Retinal pigment epithelial cell (primary cell): ENCODE results near the gene MEGF6.

Source experiments
- DNase-seq: peaks from one replicate; pipeline ENCODE4 v3.0.0-alpha.2; 2010; ENCODE audit warnings: low read depth
- H3K4me3 ChIP-seq: 2 replicates; pipeline ENCODE4 v1.5.1; 2011; ENCODE audit warnings: mild to moderate bottlenecking, low read length, control low read depth, moderate library complexity
- TF ChIP-seq, protein P1 (sequence below): conservative IDR thresholded peaks from 2 replicates; pipeline ENCODE4 v1.5.1; 2011; ENCODE audit warnings: low read depth, low read length, control low read depth, inconsistent platforms

MEGF6 gene

DNA sequence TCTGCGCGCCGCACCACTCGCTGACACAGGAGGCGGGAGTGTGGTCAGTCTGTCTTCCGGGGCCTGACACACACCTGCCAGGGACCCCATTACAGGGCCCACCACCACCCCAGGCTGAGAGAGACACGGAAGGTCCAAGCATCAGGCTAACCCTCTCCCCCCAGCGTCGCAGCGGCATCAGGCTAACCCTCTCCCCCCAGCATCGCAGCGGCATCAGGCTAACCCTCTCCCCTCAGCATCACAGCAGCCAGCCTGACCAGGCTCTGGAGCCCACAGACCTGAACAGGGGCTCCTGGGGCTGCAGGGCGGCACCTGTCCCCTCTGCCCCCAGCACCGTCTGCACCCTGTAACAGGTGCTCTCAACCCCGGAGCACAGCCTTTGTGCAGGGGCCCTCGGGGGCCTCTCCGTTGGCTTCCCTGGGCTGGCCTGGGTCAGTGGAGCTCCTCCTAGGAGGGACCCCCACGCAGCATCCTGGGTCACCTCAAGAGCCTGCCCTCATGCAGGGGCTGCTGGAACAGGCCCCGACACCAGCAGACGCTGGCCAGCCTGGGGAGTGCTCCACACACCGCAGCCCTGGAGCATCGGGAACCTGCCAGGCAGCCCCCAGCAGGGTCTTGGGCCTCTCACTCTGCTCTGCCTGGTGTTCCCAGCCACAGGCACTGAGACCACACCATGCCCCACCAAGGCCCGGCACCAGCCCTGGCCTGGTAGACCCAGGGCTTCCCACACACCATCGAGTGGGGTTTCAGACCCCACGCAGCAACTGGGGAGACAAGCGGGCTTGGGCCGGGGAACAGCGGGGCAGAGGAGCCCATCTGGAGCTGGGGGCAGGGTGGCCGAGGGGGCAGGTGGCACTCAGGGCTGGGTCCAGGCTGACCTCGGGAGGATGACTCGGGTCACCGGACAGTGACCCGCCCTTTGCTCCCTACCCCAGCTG is 67.0 kb downstream of the MEGF6 start:
- TF ChIP-seq, protein P1, sequence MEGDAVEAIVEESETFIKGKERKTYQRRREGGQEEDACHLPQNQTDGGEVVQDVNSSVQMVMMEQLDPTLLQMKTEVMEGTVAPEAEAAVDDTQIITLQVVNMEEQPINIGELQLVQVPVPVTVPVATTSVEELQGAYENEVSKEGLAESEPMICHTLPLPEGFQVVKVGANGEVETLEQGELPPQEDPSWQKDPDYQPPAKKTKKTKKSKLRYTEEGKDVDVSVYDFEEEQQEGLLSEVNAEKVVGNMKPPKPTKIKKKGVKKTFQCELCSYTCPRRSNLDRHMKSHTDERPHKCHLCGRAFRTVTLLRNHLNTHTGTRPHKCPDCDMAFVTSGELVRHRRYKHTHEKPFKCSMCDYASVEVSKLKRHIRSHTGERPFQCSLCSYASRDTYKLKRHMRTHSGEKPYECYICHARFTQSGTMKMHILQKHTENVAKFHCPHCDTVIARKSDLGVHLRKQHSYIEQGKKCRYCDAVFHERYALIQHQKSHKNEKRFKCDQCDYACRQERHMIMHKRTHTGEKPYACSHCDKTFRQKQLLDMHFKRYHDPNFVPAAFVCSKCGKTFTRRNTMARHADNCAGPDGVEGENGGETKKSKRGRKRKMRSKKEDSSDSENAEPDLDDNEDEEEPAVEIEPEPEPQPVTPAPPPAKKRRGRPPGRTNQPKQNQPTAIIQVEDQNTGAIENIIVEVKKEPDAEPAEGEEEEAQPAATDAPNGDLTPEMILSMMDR = no peak
- DNase-seq = no peak
- H3K4me3 ChIP-seq = no peak overlapping the region

DNA sequence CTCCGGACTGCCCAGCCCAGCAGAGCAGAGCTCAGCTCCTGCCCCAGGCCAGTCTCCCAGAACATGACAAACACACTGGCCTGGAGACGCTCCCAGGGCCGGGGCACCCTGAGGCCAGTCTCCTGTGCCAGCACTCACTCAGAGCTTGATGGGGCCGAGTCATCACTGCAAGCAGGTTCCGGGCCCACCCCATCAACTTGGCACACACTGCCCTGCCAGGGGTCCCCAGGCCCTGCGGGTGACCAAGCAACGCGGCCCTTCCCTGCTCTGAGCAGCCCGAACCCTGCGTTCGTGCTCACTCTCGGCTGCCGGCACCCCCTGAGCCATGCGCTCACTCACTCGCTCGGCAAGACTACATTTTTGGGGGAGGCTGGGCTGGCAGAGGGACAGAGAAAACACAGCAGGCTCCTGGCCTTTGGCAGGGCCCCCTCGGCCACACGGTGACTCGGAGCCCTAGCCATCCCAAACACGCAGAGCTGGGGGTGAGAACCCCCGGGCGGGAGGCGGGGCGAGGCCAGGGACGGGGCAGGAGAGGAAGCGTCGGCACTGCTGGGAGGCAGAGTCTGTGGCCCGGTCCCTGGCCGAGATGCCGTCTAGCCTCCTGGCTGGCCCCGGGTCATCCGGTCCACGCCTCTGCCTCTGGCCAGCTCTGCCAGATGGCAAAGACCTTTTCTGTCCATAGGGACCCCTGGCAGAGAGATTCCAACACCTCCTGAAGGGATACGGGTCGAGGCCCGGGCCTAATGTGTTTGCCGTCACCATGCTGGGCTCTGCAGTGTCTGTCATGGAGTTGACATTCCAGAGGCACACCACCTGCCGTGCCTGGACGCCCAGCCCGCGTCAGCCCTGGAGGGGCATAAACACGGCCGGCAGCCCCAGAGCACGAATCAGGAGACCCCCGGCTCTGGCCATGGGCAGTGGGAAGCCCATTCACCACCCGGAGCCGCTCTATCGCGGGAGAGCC is 68.0 kb downstream of the MEGF6 start:
- H3K4me3 ChIP-seq = no peak overlapping the region
- TF ChIP-seq, protein P1 = no peak
- no peak for DNase-seq

GRCh38 chr1:3542676-3543075 is 68.6 kb downstream of the MEGF6 start:
- DNase-seq = no peak
- no peak overlapping the region for H3K4me3 ChIP-seq
- TF ChIP-seq, protein P1 = no peak

- DNase-seq = no peak
- H3K4me3 ChIP-seq = no peak overlapping the region
- TF ChIP-seq, protein P1 = peak; percentile 1
These were observed 69.4 kb downstream of the MEGF6 start for GRCh38 chr1:3541936-3542335.

DNA sequence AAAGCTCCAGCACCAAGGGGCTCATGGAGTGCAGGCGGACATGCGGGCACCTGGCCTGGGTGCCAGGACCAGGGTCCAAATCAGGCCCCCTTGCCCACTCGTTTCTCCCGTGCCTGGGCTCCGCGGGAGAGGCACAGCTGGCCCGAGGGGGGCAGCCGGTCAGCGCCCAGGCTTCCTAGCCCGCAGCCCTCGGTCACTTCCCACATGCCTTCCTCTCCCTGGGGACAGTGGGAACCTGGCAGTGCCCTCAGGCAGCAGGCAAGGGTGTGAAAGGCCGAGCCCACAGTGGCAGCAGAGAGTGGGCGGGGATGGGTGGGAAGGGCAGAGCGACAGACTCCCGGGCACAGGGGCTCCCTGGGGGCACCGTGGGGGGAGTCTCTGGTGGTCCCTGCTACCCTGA is 69.8 kb downstream of the MEGF6 start:
- no peak for DNase-seq
- TF ChIP-seq, protein P1 = no peak
- no peak overlapping the region for H3K4me3 ChIP-seq

DNA sequence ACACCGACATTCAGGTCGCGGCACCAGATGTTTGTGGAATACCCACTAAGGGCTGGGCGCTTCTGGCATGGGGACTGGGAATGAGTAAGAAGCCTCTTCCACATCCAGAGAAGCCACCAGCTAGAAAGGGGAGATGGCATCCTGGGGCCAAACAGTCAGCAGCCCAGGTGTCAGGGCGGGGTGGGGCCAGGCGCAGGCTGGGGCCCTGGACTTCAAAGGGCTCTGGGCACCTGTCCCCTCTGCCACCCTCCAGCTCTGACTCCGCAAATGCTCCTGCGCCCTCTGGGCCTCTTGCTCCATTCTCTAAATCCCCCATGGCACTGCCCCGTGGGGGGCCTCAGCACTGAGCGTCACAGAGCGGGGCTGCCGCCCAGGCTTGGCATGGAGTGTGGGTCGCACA is 70.4 kb downstream of the MEGF6 start:
- no peak for DNase-seq
- TF ChIP-seq, protein P1 = no peak
- H3K4me3 ChIP-seq = no peak overlapping the region
